ENCODE measurements around the gene TMOD1. TPM values are rescaled to one million over a fixed set of nuclear protein-coding genes. Genes with fewer than 3 reads are reported as not detected.

Gene TMOD1
- total and polyA plus RNA-seq, 9 of the 15 experiments (the other 6 are each of a cell fraction or from before 2014, with no cell fraction given): 7.1 to 41.2 (median 14.2) TPM

DNA sequence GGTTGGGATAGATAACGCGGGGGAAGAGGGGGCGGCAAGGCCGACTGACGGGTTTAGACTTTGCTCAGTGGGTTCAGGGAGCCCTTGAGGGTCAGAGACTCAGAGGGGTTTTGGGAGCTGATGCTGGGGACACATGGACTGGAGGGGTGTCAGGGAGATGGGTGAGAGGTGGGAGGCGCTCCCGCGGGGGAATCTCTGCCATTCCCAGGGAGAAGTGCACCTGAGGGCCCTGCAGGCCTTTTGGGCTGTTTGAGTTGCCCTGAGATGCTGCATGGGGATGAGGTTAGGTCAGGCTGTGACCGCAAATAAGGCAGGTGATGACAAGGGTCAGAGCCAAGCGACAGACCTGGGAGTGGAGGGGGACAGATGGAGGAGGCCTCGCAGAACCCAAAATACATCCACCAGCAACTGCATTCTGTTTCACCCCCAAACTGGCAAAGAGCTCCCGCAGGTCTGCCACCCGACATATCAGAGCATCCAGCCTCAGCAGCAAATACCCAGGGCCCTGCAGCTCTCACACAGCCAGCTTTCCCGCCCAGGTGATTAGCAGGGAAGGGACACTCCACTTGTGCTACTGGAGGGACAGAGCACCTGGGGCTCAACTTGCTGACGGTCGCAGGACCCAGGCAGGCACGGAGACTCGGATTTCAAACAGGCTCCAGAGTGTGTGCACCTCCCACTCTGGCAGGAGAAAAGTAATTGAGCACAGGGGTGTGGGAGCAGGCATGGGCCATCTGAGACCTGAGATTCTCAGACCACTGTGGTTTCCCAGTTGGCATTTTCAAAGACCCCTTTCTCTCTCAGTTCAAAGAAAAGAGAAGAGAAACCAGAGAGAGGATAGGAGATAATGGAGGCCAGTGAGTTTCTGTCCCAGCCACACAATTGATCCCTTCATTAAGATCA lies 26.4 kb downstream of the TMOD1 start (continued):
- TF ChIP-seq, protein P1, sequence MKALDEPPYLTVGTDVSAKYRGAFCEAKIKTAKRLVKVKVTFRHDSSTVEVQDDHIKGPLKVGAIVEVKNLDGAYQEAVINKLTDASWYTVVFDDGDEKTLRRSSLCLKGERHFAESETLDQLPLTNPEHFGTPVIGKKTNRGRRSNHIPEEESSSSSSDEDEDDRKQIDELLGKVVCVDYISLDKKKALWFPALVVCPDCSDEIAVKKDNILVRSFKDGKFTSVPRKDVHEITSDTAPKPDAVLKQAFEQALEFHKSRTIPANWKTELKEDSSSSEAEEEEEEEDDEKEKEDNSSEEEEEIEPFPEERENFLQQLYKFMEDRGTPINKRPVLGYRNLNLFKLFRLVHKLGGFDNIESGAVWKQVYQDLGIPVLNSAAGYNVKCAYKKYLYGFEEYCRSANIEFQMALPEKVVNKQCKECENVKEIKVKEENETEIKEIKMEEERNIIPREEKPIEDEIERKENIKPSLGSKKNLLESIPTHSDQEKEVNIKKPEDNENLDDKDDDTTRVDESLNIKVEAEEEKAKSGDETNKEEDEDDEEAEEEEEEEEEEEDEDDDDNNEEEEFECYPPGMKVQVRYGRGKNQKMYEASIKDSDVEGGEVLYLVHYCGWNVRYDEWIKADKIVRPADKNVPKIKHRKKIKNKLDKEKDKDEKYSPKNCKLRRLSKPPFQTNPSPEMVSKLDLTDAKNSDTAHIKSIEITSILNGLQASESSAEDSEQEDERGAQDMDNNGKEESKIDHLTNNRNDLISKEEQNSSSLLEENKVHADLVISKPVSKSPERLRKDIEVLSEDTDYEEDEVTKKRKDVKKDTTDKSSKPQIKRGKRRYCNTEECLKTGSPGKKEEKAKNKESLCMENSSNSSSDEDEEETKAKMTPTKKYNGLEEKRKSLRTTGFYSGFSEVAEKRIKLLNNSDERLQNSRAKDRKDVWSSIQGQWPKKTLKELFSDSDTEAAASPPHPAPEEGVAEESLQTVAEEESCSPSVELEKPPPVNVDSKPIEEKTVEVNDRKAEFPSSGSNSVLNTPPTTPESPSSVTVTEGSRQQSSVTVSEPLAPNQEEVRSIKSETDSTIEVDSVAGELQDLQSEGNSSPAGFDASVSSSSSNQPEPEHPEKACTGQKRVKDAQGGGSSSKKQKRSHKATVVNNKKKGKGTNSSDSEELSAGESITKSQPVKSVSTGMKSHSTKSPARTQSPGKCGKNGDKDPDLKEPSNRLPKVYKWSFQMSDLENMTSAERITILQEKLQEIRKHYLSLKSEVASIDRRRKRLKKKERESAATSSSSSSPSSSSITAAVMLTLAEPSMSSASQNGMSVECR (CRISPR knock-in tag; IDR thresholded peaks at IDR 0.05): no peak
- no peak for TF ChIP-seq RHOXF2B (CRISPR knock-in tag; conservative IDR thresholded peaks at IDR 0.05)

DNA sequence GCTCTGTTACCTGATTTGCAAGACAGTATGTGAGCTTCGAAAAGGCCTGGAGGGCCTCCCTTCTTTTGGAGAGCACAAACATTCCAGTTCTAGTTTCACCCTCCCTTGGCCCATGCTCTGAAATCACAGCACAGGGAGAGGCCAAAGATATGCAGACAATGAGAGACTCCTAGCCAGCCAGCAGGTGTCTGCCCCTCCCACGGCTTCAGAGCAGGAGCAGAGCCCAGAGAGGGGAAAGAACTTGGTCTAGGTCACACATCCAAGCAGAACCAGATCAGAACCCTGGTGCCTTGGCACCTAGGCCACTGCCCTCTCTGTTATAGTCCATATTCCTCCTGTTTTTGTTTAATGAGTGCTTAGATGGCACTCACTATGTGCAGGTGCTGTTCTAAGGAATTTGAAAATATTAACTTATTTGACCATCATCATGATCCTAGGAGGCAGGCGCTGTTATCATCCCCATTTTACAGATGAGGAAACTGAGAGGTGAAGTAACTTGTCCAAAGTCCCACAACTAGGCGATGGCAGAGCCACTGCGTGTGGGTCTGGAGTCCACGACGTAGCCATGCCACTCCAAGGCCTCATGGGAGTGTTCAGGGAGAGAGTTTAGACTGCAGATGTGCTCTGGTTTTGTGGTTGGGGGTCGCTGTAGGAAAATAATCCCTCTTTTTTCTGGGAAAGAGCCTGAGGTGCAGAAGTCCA lies 27.2 kb downstream of the TMOD1 start:
- Histone ChIP-seq H3K9ac (ENCODE audit: insufficient read depth in 1 of 2, low read depth in 2 of 2, low read length in 2 of 2) (no peak overlapping the region), H3K79me2 (ENCODE audit: control insufficient read depth, insufficient read depth, low read length) (no peaks in the 10 kb centered on the region), H3K4me3 (no peak overlapping the region), H3K4me2 (ENCODE audit: insufficient read depth, low read length) (no peak overlapping the region), H3K9me3 (replicated peaks; ENCODE audit: control insufficient read depth, insufficient read depth, low read depth, low read length) (no peaks in the 10 kb centered on the region), H3K27ac (ENCODE audit: extremely low read depth, low read depth, low read length) (no peak overlapping the region), H2AFZ (ENCODE audit: low read depth, low read length) (no peak overlapping the region), H3K9me1 (ENCODE audit: control insufficient read depth, insufficient read depth, low read length) (no peaks in the 10 kb centered on the region), H3K36me3 (ENCODE audit: control insufficient read depth, insufficient read depth, low read length) (peaks cover 88% of the 10 kb centered on the region), H3K27me3 (ENCODE audit: control insufficient read depth in 2 of 2, insufficient read depth in 2 of 2, low read length in 2 of 2) (no peaks in the 10 kb centered on the region), H4K20me1 (replicated peaks; ENCODE audit: control insufficient read depth, insufficient read depth, low read length) (0 out of 2 replicates have a peak, but pooled peaks cover 5% of the 10 kb centered on the region), H3K4me1 (replicated peaks in 1 of 2; ENCODE audit: control insufficient read depth in 2 of 2, insufficient read depth in 2 of 2, low read length in 2 of 2) (no peaks in the 10 kb centered on the region)
- DNase-seq (ENCODE audit: extremely low read depth in 1 of 4, low spot score in 3 of 4) (no peak), FAIRE-seq (no peak), ATAC-seq (0 out of 3 replicates have a peak, but pooled peaks have one; percentile 35)
- POLR2A ChIA-PET: interaction anchor here (1.0 to 1.5 kb wide), 3 partner anchors 10 to 20 kb away, joined by 4 to 7 read pairs (median 4); no protein-coding TSS in a partner anchor
- 75% methylated on average over 8 of the region's 8 CpGs for WGBS (ENCODE audit: insufficient coverage, low coverage, missing lambda C conversion rate)
- CTCF ChIA-PET (ENCODE audit: low intra/inter-chr PET ratio): no interaction called here
- in situ Hi-C loops (cut with MboI): no loop called here
- intact Hi-C loops (cut with micrococcal nuclease): no loop called here
- BruUV-seq (replicated peaks): no TSS peak
- TF ChIP-seq PTBP1 (IDR thresholded peaks at IDR 0.05; ENCODE audit: low read depth, low read length) (0 out of 2 replicates have a peak, but pooled peaks have one; percentile 25), RBM25 (IDR thresholded peaks at IDR 0.05; ENCODE audit: low read depth, low read length, severe bottlenecking) (peak; percentile 81), BCOR (IDR thresholded peaks at IDR 0.05) (peak; percentile 60; the same call in 1 of the 2 replicates), HDAC2 (IDR thresholded peaks at IDR 0.05) (0 out of 2 replicates have a peak, but pooled peaks have one; percentile 27), KDM1A (IDR thresholded peaks at IDR 0.05) (peak; percentile 30 to 63; a peak in 2 of 4 replicates), ZNF551 (CRISPR knock-in tag; IDR thresholded peaks at IDR 0.05) (no peak), RBM17 (IDR thresholded peaks at IDR 0.05; ENCODE audit: borderline replicate concordance, low read depth, low read length) (no peak), ADNP (tag; IDR thresholded peaks at IDR 0.05) (peak; percentile 23; the same call in 1 of the 2 replicates)

Data from K562 (cell line).